PFSK-1 (cell line): ENCODE data around the gene PRKCE.

Experiments
- FOXP2 ChIP-seq: optimal IDR thresholded peaks from 2 replicates; pipeline ENCODE3; 2011; ENCODE audit warnings: borderline replicate concordance, control low read depth, inconsistent platforms; ENCODE audit not compliant: insufficient read depth; ENCODE audit errors: extremely low read length, extremely low read depth
- POLR2AphosphoS5 ChIP-seq: IDR thresholded peaks from 2 replicates; pipeline ENCODE4 v1.6.1; 2012; ENCODE audit warnings: low read depth, mild to moderate bottlenecking, control low read depth, low read length, moderate library complexity
- REST ChIP-seq, 2 experiments: IDR thresholded peaks; 2 replicates each; pipeline versions ENCODE4 v1.6.1 to v1.8.0; 2011 to 2012; ENCODE audit warnings: low read depth in 2 of 2, low read length in 2 of 2, control low read depth in 1 of 2, inconsistent platforms in 1 of 2, mild to moderate bottlenecking in 1 of 2, moderate library complexity in 1 of 2; ENCODE audit not compliant: insufficient read depth in 1 of 2
- SIN3A ChIP-seq: IDR thresholded peaks from 2 replicates; pipeline ENCODE4 v1.6.1; 2012; ENCODE audit warnings: mild to moderate bottlenecking, low read length, moderate library complexity, borderline replicate concordance; ENCODE audit not compliant: insufficient read depth
- TAF1 ChIP-seq: IDR thresholded peaks from 2 replicates; pipeline ENCODE4 v1.6.1; 2012; ENCODE audit warnings: low read length, control low read depth, borderline replicate concordance; ENCODE audit not compliant: insufficient read depth

PRKCE gene

GRCh38 chr2:45978302-45978859 is 326.9 kb downstream of the PRKCE start:
- TF ChIP-seq TAF1 (no peak), SIN3A (no peak), POLR2AphosphoS5 (no peak), REST (IDR thresholded peaks at IDR 0.05; ENCODE audit: insufficient read depth in 1 of 2, low read depth in 2 of 2, low read length in 2 of 2) (no peak), FOXP2 (no peak)

GRCh38 chr2:45979065-45979464 is 327.6 kb downstream of the PRKCE start:
- TF ChIP-seq FOXP2 (no peak), SIN3A (no peak), REST (IDR thresholded peaks at IDR 0.05; ENCODE audit: insufficient read depth in 1 of 2, low read depth in 2 of 2, low read length in 2 of 2) (no peak), POLR2AphosphoS5 (no peak), TAF1 (no peak)

- TF ChIP-seq TAF1 (no peak), REST (IDR thresholded peaks at IDR 0.05; ENCODE audit: insufficient read depth in 1 of 2, low read depth in 2 of 2, low read length in 2 of 2) (peak; percentile 39 to 79; a peak in 2 of 4 replicates)
These were observed 328.8 kb downstream of the PRKCE start for GRCh38 chr2:45980161-45980865.

DNA sequence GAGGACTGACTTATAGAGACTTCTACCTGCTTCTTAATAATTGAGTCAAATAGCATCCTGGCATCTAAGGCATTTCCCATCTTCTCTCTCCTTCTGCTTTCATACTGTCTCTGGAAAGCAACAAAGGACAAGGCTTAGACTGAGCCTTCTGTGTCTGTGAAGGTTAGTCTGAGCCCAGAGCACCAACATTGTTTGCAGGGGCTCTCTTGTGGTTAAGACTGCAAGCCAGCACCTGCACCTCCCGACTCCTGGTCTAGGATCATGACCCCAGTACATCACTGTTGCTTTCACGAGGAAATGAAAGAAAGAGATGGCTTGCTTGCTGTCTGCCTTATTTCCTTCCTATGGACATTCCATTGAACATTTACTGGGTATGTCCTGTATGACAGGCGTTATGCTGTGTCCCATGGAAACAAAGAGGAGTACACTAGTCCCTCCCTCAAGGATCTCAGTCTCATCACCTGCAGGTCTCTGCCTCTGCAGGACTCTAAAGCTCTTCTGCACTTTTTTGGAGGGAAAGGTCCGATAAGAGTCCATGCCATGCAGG is 330.0 kb downstream of the PRKCE start:
- TF ChIP-seq TAF1 (no peak), POLR2AphosphoS5 (no peak), SIN3A (no peak), REST (IDR thresholded peaks at IDR 0.05; ENCODE audit: insufficient read depth in 1 of 2, low read depth in 2 of 2, low read length in 2 of 2) (no peak), FOXP2 (no peak)
